ENCODE data around the gene LMTK3.
"Not testable (repeated sequence)": the region's sequence is repeated elsewhere in the genome, so short reads cannot be mapped to it uniquely, and the experiment has no call there.

Gene LMTK3

GRCh38 chr19:48489608-48490216, 21.9 kb downstream of the LMTK3 start:
- peak; percentile 68 to 87 (median 79) for DNase-seq (ENCODE audit: low read depth in 2 of 3, low spot score in 1 of 3)

- DNase-seq (ENCODE audit: low read depth in 2 of 3, low spot score in 1 of 3) = not testable (repeated sequence)
Observed at GRCh38 chr19:48488478-48488877, 23.2 kb downstream of the LMTK3 start.

GRCh38 chr19:48487948-48488347, 23.7 kb downstream of the LMTK3 start:
- DNase-seq (ENCODE audit: low read depth in 2 of 3, low spot score in 1 of 3) = no peak

- DNase-seq (ENCODE audit: low read depth in 2 of 3, low spot score in 1 of 3) = no peak
Observed at GRCh38 chr19:48487544-48487943, 24.1 kb downstream of the LMTK3 start.

- not testable (repeated sequence) for DNase-seq (ENCODE audit: low read depth in 2 of 3, low spot score in 1 of 3)
Observed at GRCh38 chr19:48486706-48487105, 24.9 kb downstream of the LMTK3 start.

GRCh38 chr19:48484931-48485612, 26.6 kb downstream of the LMTK3 start:
- DNase-seq (ENCODE audit: low read depth in 2 of 3, low spot score in 1 of 3) = no peak

GRCh38 chr19:48484247-48484893, 27.3 kb downstream of the LMTK3 start:
- DNase-seq (ENCODE audit: low read depth in 2 of 3, low spot score in 1 of 3) = no peak

GRCh38 chr19:48483301-48483700, 28.3 kb downstream of the LMTK3 start:
- no peak for DNase-seq (ENCODE audit: low read depth in 2 of 3, low spot score in 1 of 3)

GRCh38 chr19:48481846-48482639, 29.6 kb downstream of the LMTK3 start:
- DNase-seq (ENCODE audit: low read depth in 2 of 3, low spot score in 1 of 3) = no peak

GRCh38 chr19:48480558-48481500, 30.8 kb downstream of the LMTK3 start:
- peak; percentile 28 to 41 (median 36) for DNase-seq (ENCODE audit: low read depth in 2 of 3, low spot score in 1 of 3)

GRCh38 chr19:48480183-48480557, 31.5 kb downstream of the LMTK3 start:
- no peak for DNase-seq (ENCODE audit: low read depth in 2 of 3, low spot score in 1 of 3)

GRCh38 chr19:48479686-48480085, 31.9 kb downstream of the LMTK3 start:
- no peak for DNase-seq (ENCODE audit: low read depth in 2 of 3, low spot score in 1 of 3)

GRCh38 chr19:48478339-48479256, 33.0 kb downstream of the LMTK3 start:
- no peak for DNase-seq (ENCODE audit: low read depth in 2 of 3, low spot score in 1 of 3)

GRCh38 chr19:48477698-48478338, 33.8 kb downstream of the LMTK3 start:
- DNase-seq (ENCODE audit: low read depth in 2 of 3, low spot score in 1 of 3) = no peak

- DNase-seq (ENCODE audit: low read depth in 2 of 3, low spot score in 1 of 3) = no peak
Observed at GRCh38 chr19:48477067-48477685, 34.5 kb downstream of the LMTK3 start.

GRCh38 chr19:48476176-48476575, 35.5 kb downstream of the LMTK3 start:
- DNase-seq (ENCODE audit: low read depth in 2 of 3, low spot score in 1 of 3) = no peak

GRCh38 chr19:48475369-48476068, 36.1 kb downstream of the LMTK3 start:
- no peak for DNase-seq (ENCODE audit: low read depth in 2 of 3, low spot score in 1 of 3)

GRCh38 chr19:48474084-48474592, 37.5 kb downstream of the LMTK3 start:
- no peak for DNase-seq (ENCODE audit: low read depth in 2 of 3, low spot score in 1 of 3)
